ENCODE results near the gene SLC9A8.
"Not testable (repeated sequence)": the region's sequence is repeated elsewhere in the genome, so short reads cannot be mapped to it uniquely, and the experiment has no call there.

SLC9A8 gene

DNA sequence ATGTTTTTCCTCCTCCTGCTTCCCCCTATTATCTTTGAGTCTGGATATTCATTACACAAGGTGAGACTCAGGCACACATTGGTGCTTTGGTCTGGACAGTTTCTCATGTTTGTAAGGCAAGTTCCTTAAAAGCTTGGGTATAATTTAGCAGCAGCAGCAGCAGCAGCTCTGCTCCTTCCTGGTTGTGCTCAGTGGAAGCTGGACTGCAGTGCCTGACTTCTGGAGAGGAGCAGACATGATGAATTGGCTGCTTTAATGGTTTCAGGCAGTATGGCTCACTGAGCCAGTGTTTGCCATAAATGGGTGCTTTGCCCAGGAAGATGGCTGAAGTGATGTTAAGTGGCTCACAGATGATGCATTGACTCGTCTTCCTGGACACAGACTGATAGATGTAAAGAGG lies 32.4 kb downstream of the SLC9A8 start:
- Mint-ChIP-seq H3K36me3 (peaks cover 62% of the 10 kb centered on the region), H3K27ac (no peak overlapping the region), H3K4me1 (no peaks in the 10 kb centered on the region), H3K4me3 (no peak overlapping the region), H3K9me3 (no peaks in the 10 kb centered on the region)
- ATAC-seq (no peak), DNase-seq (ENCODE audit: low spot score in 2 of 2) (no peak)

- Mint-ChIP-seq H3K36me3 (peaks cover 61% of the 10 kb centered on the region), H3K4me3 (no peak overlapping the region), H3K27ac (no peak overlapping the region), H3K9me3 (no peaks in the 10 kb centered on the region), H3K4me1 (peaks cover 5% of the 10 kb centered on the region)
- DNase-seq (ENCODE audit: low spot score in 2 of 2) (peak in 1 of 2 donors; percentile 17), ATAC-seq (peak; percentile 74)
These were observed 33.7 kb downstream of the SLC9A8 start for GRCh38 chr20:49846206-49846807.

DNA sequence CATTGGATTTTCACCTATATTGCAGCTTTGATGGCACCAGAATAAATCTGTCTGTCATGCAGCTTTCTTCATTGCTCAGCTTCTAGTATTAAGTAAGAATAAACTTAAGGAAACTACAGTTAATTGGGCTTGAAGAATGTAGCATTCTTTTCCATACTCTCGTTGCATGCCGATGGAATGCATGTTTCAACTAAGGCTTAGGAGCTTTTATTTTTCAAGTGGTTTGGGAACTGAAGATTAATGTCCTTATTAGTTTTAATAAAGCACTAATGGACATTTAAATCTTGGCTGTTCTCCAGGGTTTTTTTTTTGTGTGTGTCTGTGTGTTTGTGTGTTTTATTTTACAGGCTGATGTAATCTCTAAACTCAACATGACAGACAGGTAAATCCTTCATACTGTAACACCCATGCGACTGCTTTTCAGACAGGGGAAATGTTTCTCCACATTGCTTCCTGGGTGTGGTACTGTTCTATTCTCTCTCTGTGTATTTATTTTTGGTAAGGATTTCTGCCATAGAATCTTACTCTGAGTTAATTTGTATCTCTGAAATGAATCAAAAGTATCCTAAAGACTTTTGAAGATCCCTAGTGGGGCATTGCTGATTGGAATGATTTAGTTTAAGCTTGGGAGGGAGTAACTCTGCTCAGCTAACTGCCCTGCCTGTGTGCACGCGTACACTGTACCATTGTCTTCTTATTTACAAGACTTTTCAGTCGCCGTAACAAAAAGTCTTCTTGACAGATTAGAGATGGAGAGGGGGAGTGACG lies 38.0 kb downstream of the SLC9A8 start:
- ATAC-seq (no peak), DNase-seq (ENCODE audit: low spot score in 2 of 2) (no peak)
- H3K27ac Mint-ChIP-seq = peak overlapping the region; percentile 23
- no peak overlapping the region for H3K4me3 Mint-ChIP-seq
- H3K36me3 Mint-ChIP-seq = peaks cover 80% of the 10 kb centered on the region
- H3K9me3 Mint-ChIP-seq = no peaks in the 10 kb centered on the region
- peaks cover 5% of the 10 kb centered on the region for H3K4me1 Mint-ChIP-seq

GRCh38 chr20:49851231-49851705 lies 38.6 kb downstream of the SLC9A8 start:
- ATAC-seq (no peak), DNase-seq (ENCODE audit: low spot score in 2 of 2) (no peak)
- Mint-ChIP-seq H3K4me3 (no peak overlapping the region), H3K27ac (peak overlapping the region; percentile 23), H3K9me3 (no peaks in the 10 kb centered on the region), H3K36me3 (peaks cover 85% of the 10 kb centered on the region), H3K4me1 (peaks cover 5% of the 10 kb centered on the region)

DNA sequence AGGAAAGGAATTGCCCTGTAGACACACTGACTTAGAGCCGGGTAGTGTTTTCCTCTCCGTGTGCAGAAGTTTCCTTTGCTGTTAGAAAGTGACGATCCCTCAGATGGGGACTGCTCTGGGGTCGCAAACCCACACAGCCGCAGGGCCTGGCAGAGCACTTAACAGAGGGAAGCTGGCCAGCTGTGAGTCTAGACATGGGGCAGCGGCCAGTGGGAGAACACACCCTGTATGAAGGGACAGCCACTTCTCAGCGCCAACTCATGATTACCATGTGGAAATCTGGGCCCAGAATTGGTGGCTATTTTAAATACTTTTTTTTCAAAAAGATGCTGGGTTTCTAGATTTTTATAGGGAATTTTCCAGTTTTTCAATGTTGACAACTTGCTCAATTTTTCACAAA lies 39.4 kb downstream of the SLC9A8 start:
- Mint-ChIP-seq H3K9me3 (no peaks in the 10 kb centered on the region), H3K4me3 (no peak overlapping the region), H3K36me3 (peaks cover 86% of the 10 kb centered on the region), H3K27ac (no peak overlapping the region), H3K4me1 (peaks cover 5% of the 10 kb centered on the region)
- DNase-seq (ENCODE audit: low spot score in 2 of 2) (no peak), ATAC-seq (no peak)

GRCh38 chr20:49852522-49853080 lies 40.0 kb downstream of the SLC9A8 start:
- Mint-ChIP-seq H3K9me3 (no peaks in the 10 kb centered on the region), H3K27ac (no peak overlapping the region), H3K4me3 (no peak overlapping the region), H3K4me1 (peaks cover 5% of the 10 kb centered on the region), H3K36me3 (peaks cover 86% of the 10 kb centered on the region)
- DNase-seq (ENCODE audit: low spot score in 2 of 2) (no peak), ATAC-seq (no peak)

DNA sequence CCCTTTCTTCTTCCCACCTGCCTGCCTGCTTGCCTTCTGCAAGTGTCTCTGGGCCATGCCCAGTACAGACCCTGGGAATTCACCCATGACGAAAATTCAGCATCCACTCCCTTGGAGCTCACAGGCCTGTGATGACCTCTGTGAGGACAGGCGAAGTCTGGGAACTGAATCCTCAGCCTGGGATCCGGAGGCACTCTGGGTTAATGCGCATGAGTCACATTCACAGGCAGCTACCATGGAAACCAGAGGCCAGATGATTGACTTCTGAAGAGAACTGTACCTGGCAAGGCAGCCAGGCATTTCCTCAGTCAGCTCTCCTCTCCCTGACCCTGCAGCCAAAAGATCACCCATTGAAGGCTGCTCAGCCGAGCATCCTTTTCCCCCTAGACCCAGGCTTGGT lies 41.0 kb downstream of the SLC9A8 start:
- peaks cover 85% of the 10 kb centered on the region for H3K36me3 Mint-ChIP-seq

DNA sequence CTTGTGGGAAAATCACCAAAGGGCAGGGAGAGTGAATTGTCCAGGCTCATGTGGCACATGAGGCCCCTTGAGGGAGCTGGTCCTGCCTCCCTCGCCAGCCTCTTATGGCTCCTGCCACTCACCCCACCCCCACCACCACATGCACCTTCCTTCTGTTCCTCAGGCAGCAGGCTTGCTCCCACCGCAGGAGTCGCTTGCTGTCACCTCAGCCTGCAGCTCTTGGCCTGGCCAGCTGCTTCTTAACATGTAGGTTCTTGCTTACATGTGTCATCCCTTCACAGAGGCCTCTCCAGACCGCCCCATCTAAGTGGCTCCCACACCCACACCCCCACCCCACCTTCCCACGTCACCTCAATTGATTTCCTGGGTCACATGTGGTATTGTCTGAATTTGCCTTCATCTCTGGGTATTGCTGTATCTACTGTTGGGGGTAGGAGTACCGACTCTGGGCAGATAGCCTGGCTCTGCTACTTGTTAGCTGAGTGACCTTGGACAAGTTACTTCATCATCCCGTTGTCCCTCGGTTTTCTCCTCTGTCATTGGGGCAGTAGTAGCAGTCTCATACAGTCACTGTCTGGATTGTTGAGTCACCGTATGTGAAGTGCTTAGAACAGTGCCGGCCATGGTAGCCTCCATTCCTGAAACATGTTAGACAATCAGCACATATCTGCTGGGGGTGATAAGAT lies 41.7 kb downstream of the SLC9A8 start:
- ATAC-seq (no peak), DNase-seq (ENCODE audit: low spot score in 2 of 2) (no peak)
- peaks cover 85% of the 10 kb centered on the region for H3K36me3 Mint-ChIP-seq
- no peak overlapping the region for H3K4me3 Mint-ChIP-seq
- peak overlapping the region; percentile 74 for H3K27ac Mint-ChIP-seq
- peaks cover 5% of the 10 kb centered on the region for H3K4me1 Mint-ChIP-seq
- H3K9me3 Mint-ChIP-seq = no peaks in the 10 kb centered on the region

More for the DNA sequence above, 41.0 kb downstream of the SLC9A8 start:
- no peak for ATAC-seq
- Mint-ChIP-seq H3K9me3 (no peaks in the 10 kb centered on the region), H3K4me3 (no peak overlapping the region), H3K4me1 (peaks cover 5% of the 10 kb centered on the region), H3K27ac (no peak overlapping the region)
- no peak for DNase-seq (ENCODE audit: low spot score in 2 of 2)

- no peak for DNase-seq (ENCODE audit: low spot score in 2 of 2)
These were observed 44.3 kb downstream of the SLC9A8 start for GRCh38 chr20:49856904-49857303.

GRCh38 chr20:49858076-49858585 lies 45.5 kb downstream of the SLC9A8 start:
- H3K27ac Mint-ChIP-seq = peak overlapping the region; percentile 32
- peaks cover 80% of the 10 kb centered on the region for H3K36me3 Mint-ChIP-seq
- no peaks in the 10 kb centered on the region for H3K9me3 Mint-ChIP-seq
- H3K4me1 Mint-ChIP-seq = peaks cover 7% of the 10 kb centered on the region
- ATAC-seq = no peak
- DNase-seq (ENCODE audit: low spot score in 2 of 2) = no peak
- H3K4me3 Mint-ChIP-seq = no peak overlapping the region

More at GRCh38 chr20:49856904-49857303, 44.3 kb downstream of the SLC9A8 start:
- Mint-ChIP-seq H3K4me3 (no peak overlapping the region), H3K27ac (no peak overlapping the region), H3K4me1 (peaks cover 7% of the 10 kb centered on the region), H3K9me3 (no peaks in the 10 kb centered on the region), H3K36me3 (peaks cover 81% of the 10 kb centered on the region)
- no peak for ATAC-seq

DNA sequence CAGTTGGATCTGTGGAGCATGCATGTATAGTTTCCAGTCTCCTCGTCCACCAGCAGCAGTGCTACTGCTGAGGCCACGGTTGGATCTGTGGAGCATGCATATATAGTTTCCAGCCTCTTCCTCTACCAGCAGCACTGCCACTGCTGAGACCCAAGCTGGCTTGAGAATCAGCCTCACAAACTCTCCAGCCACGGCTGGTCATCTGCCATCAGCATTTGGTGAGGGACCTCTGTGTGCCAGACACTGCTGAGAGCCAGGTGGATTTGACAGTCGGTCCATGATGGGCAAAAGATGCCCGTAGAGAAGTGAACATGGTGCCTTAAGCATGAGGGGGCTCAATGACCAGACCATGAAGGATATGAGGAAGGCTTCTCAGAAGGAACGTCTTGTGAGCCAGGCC lies 46.4 kb downstream of the SLC9A8 start:
- DNase-seq (ENCODE audit: low spot score in 2 of 2) (no peak), ATAC-seq (no peak)
- Mint-ChIP-seq H3K36me3 (peaks cover 80% of the 10 kb centered on the region), H3K4me1 (peaks cover 7% of the 10 kb centered on the region), H3K9me3 (no peaks in the 10 kb centered on the region), H3K4me3 (no peak overlapping the region), H3K27ac (peak overlapping the region; percentile 32)

- peaks cover 82% of the 10 kb centered on the region for H3K36me3 Mint-ChIP-seq
- no peak overlapping the region for H3K27ac Mint-ChIP-seq
These were observed 47.2 kb downstream of the SLC9A8 start for GRCh38 chr20:49859807-49860206.

GRCh38 chr20:49861232-49861631 lies 48.6 kb downstream of the SLC9A8 start:
- Mint-ChIP-seq H3K36me3 (peaks cover 84% of the 10 kb centered on the region), H3K27ac (peak overlapping the region; percentile 15)
- not testable (repeated sequence) for H3K4me1 Mint-ChIP-seq; ATAC-seq; H3K4me3 Mint-ChIP-seq; DNase-seq (ENCODE audit: low spot score in 2 of 2); H3K9me3 Mint-ChIP-seq

More at GRCh38 chr20:49859807-49860206, 47.2 kb downstream of the SLC9A8 start:
- no peak for DNase-seq (ENCODE audit: low spot score in 2 of 2)
- Mint-ChIP-seq H3K4me3 (no peak overlapping the region), H3K4me1 (peaks cover 7% of the 10 kb centered on the region), H3K9me3 (no peaks in the 10 kb centered on the region)
- no peak for ATAC-seq

GRCh38 chr20:49862607-49863200 lies 50.1 kb downstream of the SLC9A8 start:
- DNase-seq (ENCODE audit: low spot score in 2 of 2) (no peak), ATAC-seq (no peak)
- H3K4me1 Mint-ChIP-seq = peaks cover 7% of the 10 kb centered on the region
- H3K27ac Mint-ChIP-seq = no peak overlapping the region
- no peak overlapping the region for H3K4me3 Mint-ChIP-seq
- peaks cover 81% of the 10 kb centered on the region for H3K36me3 Mint-ChIP-seq
- no peaks in the 10 kb centered on the region for H3K9me3 Mint-ChIP-seq

GRCh38 chr20:49863666-49864065 lies 51.0 kb downstream of the SLC9A8 start:
- Mint-ChIP-seq H3K4me3 (no peak overlapping the region), H3K9me3 (no peaks in the 10 kb centered on the region), H3K27ac (no peak overlapping the region), H3K36me3 (peaks cover 80% of the 10 kb centered on the region), H3K4me1 (peaks cover 9% of the 10 kb centered on the region)
- ATAC-seq (no peak), DNase-seq (ENCODE audit: low spot score in 2 of 2) (no peak)
